Lower leg skin (tissue), 4 donors: ENCODE measurements around the gene LAMTOR1. TPM values are rescaled to one million over a fixed set of nuclear protein-coding genes. Genes with fewer than 3 reads are reported as not detected.

Source experiments
- DNase-seq, 2 donors: peaks; one replicate each; pipeline ENCODE4 v3.0.0-alpha.2; 2019; ENCODE audit warnings: low spot score in 2 of 2
- H3K4me3 ChIP-seq: fragments of 200-600 bp; sonication (generic); 2 replicates; pipeline ENCODE4 v1.5.1; 2017; ENCODE audit warnings: mild to moderate bottlenecking, low read depth; ENCODE audit not compliant: poor library complexity, severe bottlenecking
- POLR2A ChIP-seq, 2 donors: fragments of 450-650 bp; IDR thresholded peaks; one replicate each; pipeline ENCODE4 v1.6.1; 2016 to 2017; ENCODE audit warnings: antibody characterized with exemption in 2 of 2, mild to moderate bottlenecking in 1 of 2, moderate library complexity in 1 of 2
- WGBS, 2 donors: methylation state at CpG; one replicate each; pipeline ENCODE4 v1.1.5; 2018; 5-methylcytosine and 5-hydroxymethylcytosine counted together
- intact Hi-C: fragments of 100-400 bp; cut with DNase I; formaldehyde crosslinking; loops from one replicate; pipeline ENCODE4 v1.15.0; 2023; ENCODE audit warnings: low total_unique reads
- total RNA-seq, 4 donors: library from RNA; depleted of rRNA; stranded (reverse); fragments of >200 nt; gene quantifications; one replicate each; pipeline ENCODE4 v1.1.0, GENCODE V29; 2016
- TF ChIP-seq, protein P1 (sequence below), 3 donors: fragments of 450-650 bp; IDR thresholded peaks; one replicate each; pipeline ENCODE4 v1.5.1; 2016; ENCODE audit warnings: antibody characterized with exemption in 3 of 3, mild to moderate bottlenecking in 3 of 3, moderate library complexity in 2 of 3

LAMTOR1 gene
- total RNA-seq, 4 donors from 2014 or later, result 83.6 to 112 (median 99.9) TPM

DNA sequence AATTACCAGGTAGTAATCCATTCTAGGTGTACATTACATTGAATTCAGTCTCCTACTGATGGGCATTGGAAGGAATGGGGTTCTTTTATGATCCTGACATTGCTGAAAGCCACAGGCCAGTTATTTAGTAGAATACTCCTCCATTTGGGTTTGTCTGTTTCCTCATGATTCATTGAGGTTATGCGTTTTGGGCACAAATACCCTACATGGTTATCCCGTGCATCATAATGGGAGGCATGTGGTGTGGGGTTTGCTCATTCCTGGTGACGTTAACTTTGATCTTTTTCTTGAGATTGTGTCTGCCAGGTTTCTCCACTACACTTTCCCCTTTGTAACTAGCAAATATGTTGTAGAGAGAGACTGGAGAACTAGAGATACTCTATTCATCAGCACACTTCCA lies 38.0 kb upstream of the LAMTOR1 start:
- WGBS, 2 donors, result 52 to 55% methylated on average over 3 of the region's 3 CpGs
- H3K4me3 ChIP-seq, result no peak overlapping the region
- intact Hi-C loops, result no loop called here
- TF ChIP-seq, protein P1, sequence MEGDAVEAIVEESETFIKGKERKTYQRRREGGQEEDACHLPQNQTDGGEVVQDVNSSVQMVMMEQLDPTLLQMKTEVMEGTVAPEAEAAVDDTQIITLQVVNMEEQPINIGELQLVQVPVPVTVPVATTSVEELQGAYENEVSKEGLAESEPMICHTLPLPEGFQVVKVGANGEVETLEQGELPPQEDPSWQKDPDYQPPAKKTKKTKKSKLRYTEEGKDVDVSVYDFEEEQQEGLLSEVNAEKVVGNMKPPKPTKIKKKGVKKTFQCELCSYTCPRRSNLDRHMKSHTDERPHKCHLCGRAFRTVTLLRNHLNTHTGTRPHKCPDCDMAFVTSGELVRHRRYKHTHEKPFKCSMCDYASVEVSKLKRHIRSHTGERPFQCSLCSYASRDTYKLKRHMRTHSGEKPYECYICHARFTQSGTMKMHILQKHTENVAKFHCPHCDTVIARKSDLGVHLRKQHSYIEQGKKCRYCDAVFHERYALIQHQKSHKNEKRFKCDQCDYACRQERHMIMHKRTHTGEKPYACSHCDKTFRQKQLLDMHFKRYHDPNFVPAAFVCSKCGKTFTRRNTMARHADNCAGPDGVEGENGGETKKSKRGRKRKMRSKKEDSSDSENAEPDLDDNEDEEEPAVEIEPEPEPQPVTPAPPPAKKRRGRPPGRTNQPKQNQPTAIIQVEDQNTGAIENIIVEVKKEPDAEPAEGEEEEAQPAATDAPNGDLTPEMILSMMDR (IDR thresholded peaks at IDR 0.05), result no peak
- TF ChIP-seq POLR2A (IDR thresholded peaks at IDR 0.05), result no peak
- DNase-seq, result no peak

DNA sequence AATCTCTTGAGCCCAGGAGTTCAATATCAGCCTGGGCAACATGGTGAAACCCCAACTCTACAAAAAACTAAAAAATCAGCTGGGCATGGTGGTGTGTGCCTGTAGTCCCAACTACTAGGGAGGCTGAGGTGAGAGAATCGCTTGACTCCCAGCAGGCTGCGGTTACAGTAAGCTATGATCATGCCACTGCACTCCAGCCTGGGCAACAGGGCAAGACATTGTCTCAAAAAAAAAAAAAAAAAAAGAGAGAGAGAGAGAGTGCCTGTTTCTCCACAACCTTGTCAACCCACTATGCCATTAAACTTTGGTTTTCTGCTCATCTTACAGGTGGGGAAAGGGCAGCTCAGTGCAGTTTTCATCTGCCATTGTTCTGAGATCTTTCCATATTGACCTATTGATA lies 37.6 kb upstream of the LAMTOR1 start:
- no peak overlapping the region for H3K4me3 ChIP-seq
- intact Hi-C loops, result no loop called here
- 92 to 98% methylated on average over 2 of the region's 2 CpGs for WGBS, 2 donors
- TF ChIP-seq, protein P1 (IDR thresholded peaks at IDR 0.05), result no peak
- TF ChIP-seq POLR2A (IDR thresholded peaks at IDR 0.05), result no peak
- no peak for DNase-seq

DNA sequence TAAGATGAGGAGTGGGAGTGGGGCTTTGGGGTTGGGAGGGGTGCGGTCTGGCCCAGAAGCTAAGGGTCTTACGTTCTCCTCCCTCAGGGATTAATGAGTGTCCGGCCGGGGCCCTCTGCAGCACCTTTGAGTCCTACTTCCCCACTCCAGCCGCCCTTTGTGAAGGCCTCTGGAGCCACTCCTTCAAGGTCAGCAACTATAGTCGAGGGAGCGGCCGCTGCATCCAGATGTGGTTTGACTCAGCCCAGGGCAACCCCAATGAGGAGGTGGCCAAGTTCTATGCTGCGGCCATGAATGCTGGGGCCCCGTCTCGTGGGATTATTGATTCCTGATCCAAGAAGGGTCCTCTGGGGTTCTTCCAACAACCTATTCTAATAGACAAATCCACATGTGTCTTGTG lies 36.4 kb upstream of the LAMTOR1 start:
- 91 to 96% methylated on average over 11 of the region's 11 CpGs for WGBS, 2 donors
- TF ChIP-seq, protein P1 (IDR thresholded peaks at IDR 0.05), result no peak
- no peak for TF ChIP-seq POLR2A (IDR thresholded peaks at IDR 0.05)
- DNase-seq, result no peak
- no peak overlapping the region for H3K4me3 ChIP-seq
- intact Hi-C loops, result no loop called here

DNA sequence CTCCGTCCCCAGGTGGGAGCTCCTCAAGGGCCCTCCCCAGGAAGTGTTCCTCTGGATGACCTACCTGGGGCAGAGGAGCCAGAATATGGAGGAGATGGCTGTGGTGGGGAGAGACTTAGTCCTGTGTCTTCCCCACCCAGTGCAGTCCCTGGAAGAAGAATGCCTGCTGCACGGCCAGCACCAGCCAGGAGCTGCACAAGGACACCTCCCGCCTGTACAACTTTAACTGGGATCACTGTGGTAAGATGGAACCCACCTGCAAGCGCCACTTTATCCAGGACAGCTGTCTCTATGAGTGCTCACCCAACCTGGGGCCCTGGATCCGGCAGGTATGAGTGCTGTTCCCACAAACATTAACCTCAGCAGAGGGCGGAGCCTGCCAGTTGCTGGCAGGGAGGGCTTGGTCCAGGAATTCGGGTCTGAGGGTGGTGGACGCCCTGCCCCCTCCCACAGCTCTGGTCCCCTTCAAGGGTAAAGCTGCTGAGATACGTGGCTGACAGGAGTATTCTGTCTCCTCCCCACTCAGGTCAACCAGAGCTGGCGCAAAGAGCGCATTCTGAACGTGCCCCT lies 35.8 kb upstream of the LAMTOR1 start:
- no peak for DNase-seq
- 82 to 90% methylated on average over 11 to 12 of the region's 12 CpGs for WGBS, 2 donors
- intact Hi-C loops, result no loop called here

DNA sequence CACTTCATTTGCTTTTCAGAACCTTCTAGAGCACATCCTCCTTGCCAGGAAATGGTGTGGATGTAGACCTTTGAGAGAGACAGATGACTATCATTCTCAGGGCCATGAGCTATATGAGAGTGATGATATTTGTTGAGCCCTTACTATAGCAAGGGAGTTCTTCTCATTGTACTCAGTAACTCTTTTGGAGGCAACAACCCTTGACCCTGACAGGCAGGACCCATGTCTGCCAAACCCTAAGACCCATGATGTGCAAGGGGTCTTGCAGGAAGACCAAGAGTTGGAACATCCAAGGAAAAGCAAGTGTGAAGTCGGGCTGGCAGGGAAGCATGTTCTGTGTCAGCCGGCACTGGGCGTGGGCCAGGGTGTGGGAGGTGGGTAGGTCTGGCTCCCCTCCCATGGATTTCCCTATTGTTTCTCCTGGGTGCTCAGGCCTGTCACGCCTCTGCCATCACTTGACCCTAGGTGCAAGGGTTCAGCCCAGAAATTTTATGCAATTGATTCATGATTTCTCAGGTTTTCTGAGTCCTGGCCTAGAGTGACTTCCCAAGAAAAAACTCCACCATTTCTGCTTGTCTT lies 33.7 kb upstream of the LAMTOR1 start:
- DNase-seq, result no peak
- no peak overlapping the region for H3K4me3 ChIP-seq
- TF ChIP-seq POLR2A (IDR thresholded peaks at IDR 0.05), result no peak
- TF ChIP-seq, protein P1 (IDR thresholded peaks at IDR 0.05), result no peak
- 55 to 72% methylated on average over 4 of the region's 4 CpGs for WGBS, 2 donors
- intact Hi-C loops, result no loop called here

More for the DNA sequence above, 35.8 kb upstream of the LAMTOR1 start:
- TF ChIP-seq, protein P1 (IDR thresholded peaks at IDR 0.05), result no peak
- no peak for TF ChIP-seq POLR2A (IDR thresholded peaks at IDR 0.05)
- no peak overlapping the region for H3K4me3 ChIP-seq
